T-cell (primary cell): ENCODE measurements around the gene GP2. TPM values are rescaled to one million over a fixed set of nuclear protein-coding genes. Genes with fewer than 3 reads are reported as not detected.

Experiments
- ATAC-seq, 4 experiments: fragments of 200-7000 bp in 3 of 4; fragments of 150-1000 bp in 1 of 4; cut with Tn5 transposase; replicated peaks in 1 of 4; 1 replicate in 3 of 4; 2 replicates in 1 of 4; pipeline ENCODE4 v1.10.0; 2021; ENCODE audit warnings: moderate library complexity in 3 of 4, mild to moderate bottlenecking in 2 of 4, moderate number of reproducible peaks in 1 of 4
- CTCF ChIA-PET, 2 donors: fragments of 300-600 bp; sonication (Branson Sonifier 250); formaldehyde crosslinking; loops; one replicate each; lab custom pipeline; 2022; ENCODE audit warnings: antibody characterized with exemption in 2 of 2; lab: Charles Lee
- POLR2A ChIA-PET, 2 donors: fragments of 300-600 bp; sonication (Branson Sonifier 250); formaldehyde crosslinking; loops; one replicate each; lab custom pipeline; 2022; ENCODE audit warnings: antibody characterized with exemption in 2 of 2; lab: Charles Lee
- DNase-seq, 35 experiments: peaks; one replicate each; pipeline versions ENCODE4 v3.0.0 to v3.0.0-alpha.2; 2013 to 2023
- H3K27ac ChIP-seq: one replicate; pipeline ENCODE4 v1.5.1; 2013; ENCODE audit warnings: low read length
- H3K27me3 ChIP-seq, 2 experiments: replicated peaks in 1 of 2; 1 replicate in 1 of 2; 2 replicates in 1 of 2; pipeline versions ENCODE4 v1.6.1 to v1.7.0; 2013; ENCODE audit warnings: low read length in 1 of 2, mixed read lengths in 1 of 2; ENCODE audit not compliant: control insufficient read depth in 2 of 2, insufficient read depth in 2 of 2; ENCODE audit errors: extremely low read depth in 1 of 2
- H3K36me3 ChIP-seq, 2 donors: 1 replicate in 1 of 2; 2 replicates in 1 of 2; pipeline versions ENCODE4 v1.6.1 to v1.7.0; 2013; ENCODE audit warnings: low read length in 1 of 2; ENCODE audit not compliant: control insufficient read depth in 2 of 2, insufficient read depth in 1 of 2; ENCODE audit errors: extremely low read depth in 1 of 2
- H3K4me1 ChIP-seq, 2 experiments: 1 replicate in 1 of 2; 2 replicates in 1 of 2; pipeline versions ENCODE4 v1.6.1 to v1.7.0; 2013; ENCODE audit warnings: low read length in 2 of 2, mixed read lengths in 1 of 2; ENCODE audit not compliant: insufficient read depth in 2 of 2, control insufficient read depth in 1 of 2; ENCODE audit errors: extremely low read depth in 1 of 2
- H3K4me3 ChIP-seq, 2 donors: 1 replicate in 1 of 2; 2 replicates in 1 of 2; pipeline versions ENCODE4 v1.5.1 to v1.7.0; 2013; ENCODE audit warnings: mild to moderate bottlenecking in 2 of 2, low read length in 1 of 2, moderate library complexity in 1 of 2; ENCODE audit not compliant: control insufficient read depth in 1 of 2; ENCODE audit errors: extremely low read depth in 1 of 2
- H3K9me3 ChIP-seq: 2 replicates; pipeline ENCODE4 v1.7.0; 2013
- H3K27ac Mint-ChIP-seq, 2 donors: one replicate each; pipeline ENCODE4 v1.8.0; 2020 to 2021; ENCODE audit warnings: mild to moderate bottlenecking in 2 of 2, mixed read lengths in 2 of 2
- H3K27me3 Mint-ChIP-seq, 2 donors: one replicate each; pipeline ENCODE4 v1.8.0; 2021 to 2022; ENCODE audit warnings: mixed read lengths in 2 of 2
- H3K36me3 Mint-ChIP-seq: one replicate; pipeline ENCODE4 v1.8.0; 2021; ENCODE audit warnings: mixed read lengths
- H3K4me1 Mint-ChIP-seq, 3 donors: one replicate each; pipeline ENCODE4 v1.8.0; 2020 to 2022; ENCODE audit warnings: mixed read lengths in 3 of 3, mild to moderate bottlenecking in 1 of 3
- H3K4me3 Mint-ChIP-seq, 3 donors: one replicate each; pipeline ENCODE4 v1.8.0; 2020 to 2022; ENCODE audit warnings: mild to moderate bottlenecking in 3 of 3, mixed read lengths in 3 of 3, moderate library complexity in 3 of 3
- H3K9me3 Mint-ChIP-seq, 3 donors: one replicate each; pipeline ENCODE4 v1.8.0; 2020 to 2022; ENCODE audit warnings: mixed read lengths in 3 of 3
- WGBS: methylation state at CpG from one replicate; pipeline ENCODE4 v1.1.5; 2013; ENCODE audit warnings: missing lambda C conversion rate; ENCODE audit not compliant: insufficient coverage; 5-methylcytosine and 5-hydroxymethylcytosine counted together
- total RNA-seq, 35 experiments: library from RNA in 6 of 35; stranded (reverse) in 6 of 35; fragments of 120-200 nt in 1 of 35; gene quantifications; one replicate each; pipeline versions ENCODE4 v1.2.1 to v1.2.4 and lab custom pipeline; 2013 to 2026

Gene GP2
- total RNA-seq, result 10 to 100 TPM in 3 of 5 donors, not detected in 2; 12.0 to 13.3 (median 12.1) TPM
- total RNA-seq (2013), result not detected
- total RNA-seq (lab: John Stamatoyannopoulos, UW), result 0 to 0.07 (median 0) reads per million in 29 experiments

- DNase-seq (no peak), ATAC-seq (no peak)
- H3K36me3 ChIP-seq, result no peaks in the 10 kb centered on the region
- peaks cover 0 to 6% of the 10 kb centered on the region in 2 experiments for H3K27me3 ChIP-seq
- no peaks in the 10 kb centered on the region for H3K36me3 Mint-ChIP-seq
- H3K27ac Mint-ChIP-seq, result no peak within 1 kb of the TSS
- 86% methylated on average over 2 of the region's 7 CpGs for WGBS
- H3K27ac ChIP-seq, result no peak within 1 kb of the TSS
- POLR2A ChIA-PET, result no interaction called here
- H3K9me3 ChIP-seq, result no peaks in the 10 kb centered on the region
- H3K4me1 ChIP-seq, result no peaks in the 10 kb centered on the region
- H3K27me3 Mint-ChIP-seq, result peaks cover 0 to 3% of the 10 kb centered on the region in 2 donors
- H3K4me1 Mint-ChIP-seq, result no peaks in the 10 kb centered on the region
- CTCF ChIA-PET, result no interaction called here
- no peak within 1 kb of the TSS for H3K4me3 Mint-ChIP-seq
- H3K9me3 Mint-ChIP-seq, result peaks cover 0 to 3% (median 0%) of the 10 kb centered on the region in 3 donors
- H3K4me3 ChIP-seq, result no peak within 1 kb of the TSS
These were observed at the start of gene GP2 for GRCh38 chr16:20327444-20328041. Gene GP2 (minus strand): TSS chr16:20327513. CDS start chr16:20326431, 1,082 bp downstream.

GRCh38 chr16:20372701-20373100, 45.4 kb upstream of the GP2 start:
- Mint-ChIP-seq H3K4me1 (no peaks in the 10 kb centered on the region), H3K4me3 (no peak overlapping the region), H3K36me3 (no peaks in the 10 kb centered on the region), H3K27me3 (peaks cover 14 to 15% of the 10 kb centered on the region in 2 donors), H3K27ac (no peak overlapping the region), H3K9me3 (peaks cover 0 to 5% (median 0%) of the 10 kb centered on the region in 3 donors)
- no peaks in the 10 kb centered on the region for H3K4me1 ChIP-seq
- no peaks in the 10 kb centered on the region for H3K9me3 ChIP-seq
- CTCF ChIA-PET, result interaction anchor here in 1 of 2 donors (1.0 kb wide), 1 partner anchor 13 kb away, joined by 5 read pairs; no protein-coding TSS in a partner anchor
- POLR2A ChIA-PET, result no interaction called here
- H3K36me3 ChIP-seq, result no peaks in the 10 kb centered on the region
- no peak overlapping the region for H3K27ac ChIP-seq
- no peak overlapping the region for H3K4me3 ChIP-seq
- WGBS, result 65% methylated on average over 2 of the region's 5 CpGs
- H3K27me3 ChIP-seq, result peaks cover 2 to 8% of the 10 kb centered on the region in 2 experiments
- DNase-seq (no peak), ATAC-seq (no peak)

- WGBS, result 84% methylated on average over 9 of the region's 9 CpGs
- POLR2A ChIA-PET, result no interaction called here
- H3K27me3 Mint-ChIP-seq, result peaks cover 14 to 20% of the 10 kb centered on the region in 2 donors
- no peaks in the 10 kb centered on the region for H3K36me3 Mint-ChIP-seq
- CTCF ChIA-PET, result no interaction called here
- DNase-seq, result no peak
- Histone ChIP-seq H3K27ac (no peak overlapping the region), H3K36me3 (no peaks in the 10 kb centered on the region), H3K9me3 (no peaks in the 10 kb centered on the region), H3K27me3 (peaks cover 0 to 11% of the 10 kb centered on the region in 2 experiments), H3K4me1 (no peaks in the 10 kb centered on the region), H3K4me3 (no peak overlapping the region)
- H3K4me1 Mint-ChIP-seq, result no peaks in the 10 kb centered on the region
- peaks cover 0 to 5% (median 0%) of the 10 kb centered on the region in 3 donors for H3K9me3 Mint-ChIP-seq
- H3K27ac Mint-ChIP-seq, result no peak overlapping the region
- H3K4me3 Mint-ChIP-seq, result no peak overlapping the region
- no peak for ATAC-seq
These were observed 42.2 kb upstream of the GP2 start for GRCh38 chr16:20369452-20370054.

- Histone ChIP-seq H3K4me1 (no peaks in the 10 kb centered on the region), H3K4me3 (no peak overlapping the region), H3K36me3 (no peaks in the 10 kb centered on the region), H3K9me3 (no peaks in the 10 kb centered on the region), H3K27ac (no peak overlapping the region), H3K27me3 (peaks cover 0 to 9% of the 10 kb centered on the region in 2 experiments)
- Mint-ChIP-seq H3K27ac (no peak overlapping the region), H3K36me3 (no peaks in the 10 kb centered on the region), H3K4me1 (no peaks in the 10 kb centered on the region), H3K4me3 (no peak overlapping the region), H3K27me3 (peaks cover 13 to 14% of the 10 kb centered on the region in 2 donors), H3K9me3 (no peaks in the 10 kb centered on the region)
- ATAC-seq (no peak), DNase-seq (no peak)
- ChIA-PET POLR2A (no interaction called here), CTCF (no interaction called here)
- 77% methylated on average over 2 of the region's 3 CpGs for WGBS
These were observed 36.7 kb upstream of the GP2 start for GRCh38 chr16:20364051-20364450.

GRCh38 chr16:20363191-20363590, 35.9 kb upstream of the GP2 start:
- DNase-seq (no peak), ATAC-seq (no peak)
- 83% methylated on average over 1 of the region's 2 CpGs for WGBS
- ChIA-PET CTCF (no interaction called here), POLR2A (interaction anchor here in 1 of 2 donors (0.6 kb wide), 1 partner anchor 595 kb away, joined by 4 read pairs; no protein-coding TSS in a partner anchor)
- H3K4me3 Mint-ChIP-seq, result no peak overlapping the region
- no peaks in the 10 kb centered on the region for H3K4me1 Mint-ChIP-seq
- Histone ChIP-seq H3K4me3 (no peak overlapping the region), H3K4me1 (no peaks in the 10 kb centered on the region), H3K9me3 (no peaks in the 10 kb centered on the region), H3K27ac (no peak overlapping the region), H3K36me3 (no peaks in the 10 kb centered on the region), H3K27me3 (peaks cover 0 to 6% of the 10 kb centered on the region in 2 experiments)
- H3K27ac Mint-ChIP-seq, result no peak overlapping the region
- peaks cover 13 to 14% of the 10 kb centered on the region in 2 donors for H3K27me3 Mint-ChIP-seq
- no peaks in the 10 kb centered on the region for H3K36me3 Mint-ChIP-seq
- H3K9me3 Mint-ChIP-seq, result no peaks in the 10 kb centered on the region

- WGBS, result no CpG with 5 or more reads among the region's 2 CpGs
- Mint-ChIP-seq H3K9me3 (peaks cover 0 to 7% (median 0%) of the 10 kb centered on the region in 3 donors), H3K4me3 (no peak overlapping the region), H3K27me3 (peaks cover 7 to 14% of the 10 kb centered on the region in 2 donors), H3K27ac (no peak overlapping the region), H3K36me3 (no peaks in the 10 kb centered on the region), H3K4me1 (no peaks in the 10 kb centered on the region)
- ChIA-PET CTCF (no interaction called here), POLR2A (no interaction called here)
- no peak overlapping the region for H3K27ac ChIP-seq
- DNase-seq, result no peak
- H3K4me1 ChIP-seq, result no peaks in the 10 kb centered on the region
- no peak for ATAC-seq
- H3K36me3 ChIP-seq, result no peaks in the 10 kb centered on the region
- H3K9me3 ChIP-seq, result no peaks in the 10 kb centered on the region
- H3K27me3 ChIP-seq, result peaks cover 0 to 9% of the 10 kb centered on the region in 2 experiments
- H3K4me3 ChIP-seq, result no peak overlapping the region
These were observed 32.7 kb upstream of the GP2 start for GRCh38 chr16:20359997-20360396.
